SK-N-SH (cell line): Measurements from ENCODE around the gene DNMBP. TPM values are rescaled to one million over a fixed set of nuclear protein-coding genes. Genes with fewer than 3 reads are reported as not detected.

Source experiments
- CTCF ChIA-PET: fragments of 300-600, 350-600 bp; formaldehyde crosslinking; extraction: SDS; loops from one replicate; lab custom pipeline; 2021; lab: Yijun Ruan, JAX
- POLR2A ChIA-PET: fragments of 350-600 bp; sonication (Branson Sonifier 250); formaldehyde crosslinking; extraction: SDS; loops from one replicate; lab custom pipeline; 2020; ENCODE audit warnings: antibody characterized with exemption, inconsistent platforms; lab: Yijun Ruan, JAX
- DNase-seq: peaks from one replicate; pipeline ENCODE4 v3.0.0; 2012
- H2AFZ ChIP-seq: fragments of 200-600 bp; sonication (generic); 2 replicates; pipeline ENCODE4 v1.8.1; 2016; ENCODE audit warnings: antibody characterized with exemption, mild to moderate bottlenecking, low read depth
- H3F3A ChIP-seq: fragments of 200-600 bp; sonication (generic); replicated peaks from 2 replicates; pipeline ENCODE3; 2016; ENCODE audit warnings: antibody characterized with exemption, mild to moderate bottlenecking; ENCODE audit not compliant: insufficient read depth
- H3K27ac ChIP-seq, 2 experiments: fragments of 200-500 bp in 1 of 2; fragments of 200-600 bp in 1 of 2; sonication (Bioruptor generic) in 1 of 2; sonication (generic), shearing (Covaris generic) in 1 of 2; 2 replicates each; pipeline versions ENCODE4 v1.5.1 to v1.6.1; 2014 to 2016; ENCODE audit warnings: low read depth in 2 of 2, inconsistent platforms in 1 of 2, low read length in 1 of 2, mild to moderate bottlenecking in 1 of 2, mixed read lengths in 1 of 2
- H3K27me3 ChIP-seq: fragments of 200-600 bp; sonication (generic), shearing (Covaris generic); 2 replicates; pipeline ENCODE4 v1.6.1; 2016; ENCODE audit warnings: mixed run types; ENCODE audit not compliant: insufficient read depth
- H3K36me3 ChIP-seq, 2 experiments: fragments of 200-500 bp in 1 of 2; fragments of 200-600 bp in 1 of 2; sonication (Bioruptor generic) in 1 of 2; sonication (generic) in 1 of 2; replicated peaks in 1 of 2; 2 replicates each; pipeline versions ENCODE3 to v1.5.1; 2014 to 2016; ENCODE audit warnings: low read length in 1 of 2, mild to moderate bottlenecking in 1 of 2; ENCODE audit not compliant: insufficient read depth in 2 of 2, control insufficient read depth in 1 of 2
- H3K4me1 ChIP-seq, 2 experiments: fragments of 200-500 bp in 1 of 2; fragments of 200-600 bp in 1 of 2; sonication (Bioruptor generic) in 1 of 2; sonication (generic), shearing (Covaris generic) in 1 of 2; 2 replicates each; pipeline versions ENCODE4 v1.5.1 to v1.6.1; 2014 to 2016; ENCODE audit warnings: low read depth in 1 of 2, low read length in 1 of 2, mixed run types in 1 of 2; ENCODE audit not compliant: insufficient read depth in 2 of 2, control insufficient read depth in 1 of 2
- H3K4me2 ChIP-seq: fragments of 200-600 bp; sonication (generic), shearing (Covaris generic); 2 replicates; pipeline ENCODE4 v1.6.1; 2017; ENCODE audit warnings: mixed run types
- H3K4me3 ChIP-seq, 2 experiments: fragments of 200-500 bp in 1 of 2; fragments of 200-600 bp in 1 of 2; sonication (Bioruptor generic) in 1 of 2; sonication (generic), shearing (Covaris generic) in 1 of 2; 2 replicates each; pipeline versions ENCODE4 v1.5.1 to v1.8.1; 2014 to 2016; ENCODE audit warnings: low read depth in 2 of 2, inconsistent platforms in 1 of 2, low read length in 1 of 2, mild to moderate bottlenecking in 1 of 2, mixed read lengths in 1 of 2, moderate library complexity in 1 of 2
- H3K79me2 ChIP-seq: fragments of 200-600 bp; sonication (generic); 2 replicates; pipeline ENCODE4 v1.8.1; 2017; ENCODE audit warnings: mild to moderate bottlenecking; ENCODE audit not compliant: insufficient read depth
- H3K9ac ChIP-seq: fragments of 200-600 bp; sonication (generic); 2 replicates; pipeline ENCODE4 v1.6.1; 2017; ENCODE audit warnings: mixed run types
- H3K9me2 ChIP-seq: fragments of 200-600 bp; sonication (generic); 2 replicates; pipeline ENCODE4 v1.6.1; 2017; ENCODE audit warnings: mixed run types
- H3K9me3 ChIP-seq: fragments of 200-600 bp; sonication (generic); 2 replicates; pipeline ENCODE4 v1.6.1; 2017; ENCODE audit warnings: mixed run types, mild to moderate bottlenecking, moderate library complexity
- H4K20me1 ChIP-seq: fragments of 200-600 bp; sonication (generic); 2 replicates; pipeline ENCODE4 v1.6.1; 2017; ENCODE audit warnings: mild to moderate bottlenecking, mixed run types; ENCODE audit not compliant: insufficient read depth
- CHD2 ChIP-seq: fragments of 150-350 bp; IDR thresholded peaks from 2 replicates; pipeline ENCODE4 v1.6.1; 2018; ENCODE audit warnings: low read length; ENCODE audit not compliant: partially characterized antibody
- FOSL2 ChIP-seq: IDR thresholded peaks from 2 replicates; pipeline ENCODE4 v1.4.0; 2012; ENCODE audit warnings: low read depth, mild to moderate bottlenecking, moderate library complexity, borderline replicate concordance
- FOXJ3 ChIP-seq: sonication (generic); formaldehyde crosslinking; IDR thresholded peaks from 2 replicates; pipeline ENCODE4 v1.5.1; 2020; ENCODE audit warnings: mild to moderate bottlenecking, missing genetic modification reagents
- FOXM1 ChIP-seq: IDR thresholded peaks from 2 replicates; pipeline ENCODE4 v1.4.0; 2012; ENCODE audit warnings: low read depth, mild to moderate bottlenecking
- GABPA ChIP-seq: IDR thresholded peaks from 2 replicates; pipeline ENCODE4 v1.4.0; 2012; ENCODE audit warnings: low read depth, mild to moderate bottlenecking
- GATA2 ChIP-seq: sonication (generic); formaldehyde crosslinking; IDR thresholded peaks from 2 replicates; pipeline ENCODE4 v1.5.0; 2020; ENCODE audit warnings: mild to moderate bottlenecking, missing genetic modification reagents
- JUND ChIP-seq: IDR thresholded peaks from 2 replicates; pipeline ENCODE4 v1.4.0; 2012
- MAX ChIP-seq: IDR thresholded peaks from 2 replicates; pipeline ENCODE4 v1.4.0; 2012; ENCODE audit warnings: low read depth
- MEF2A ChIP-seq: IDR thresholded peaks from 2 replicates; pipeline ENCODE4 v1.4.0; 2012; ENCODE audit warnings: low read depth, borderline replicate concordance
- MXI1 ChIP-seq: IDR thresholded peaks from 2 replicates; pipeline ENCODE4 v1.6.1; 2012; ENCODE audit warnings: mild to moderate bottlenecking, low read depth, low read length, improper control_type of control experiment
- PBX3 ChIP-seq: IDR thresholded peaks from 2 replicates; pipeline ENCODE4; 2012
- POLR2AphosphoS5 ChIP-seq: IDR thresholded peaks from 2 replicates; pipeline ENCODE4 v1.6.1; 2012; ENCODE audit warnings: low read depth, low read length
- RAD21 ChIP-seq: IDR thresholded peaks from 2 replicates; pipeline ENCODE4 v1.6.1; 2012; ENCODE audit warnings: mild to moderate bottlenecking, low read length
- REST ChIP-seq: IDR thresholded peaks from 2 replicates; pipeline ENCODE4 v1.6.1; 2012; ENCODE audit warnings: mild to moderate bottlenecking, low read depth, low read length, moderate library complexity
- RXRA ChIP-seq: IDR thresholded peaks from 2 replicates; pipeline ENCODE4 v1.4.0; 2012; ENCODE audit warnings: low read depth, mild to moderate bottlenecking, borderline replicate concordance
- SMC3 ChIP-seq: IDR thresholded peaks from 2 replicates; pipeline ENCODE4 v1.6.1; 2012; ENCODE audit warnings: low read depth, low read length, improper control_type of control experiment
- TAF1 ChIP-seq: IDR thresholded peaks from 2 replicates; pipeline ENCODE4 v1.6.1; 2012; ENCODE audit warnings: low read depth, mild to moderate bottlenecking, low read length, moderate library complexity, borderline replicate concordance
- TEAD4 ChIP-seq: IDR thresholded peaks from 2 replicates; pipeline ENCODE4 v1.4.0; 2012; ENCODE audit warnings: mild to moderate bottlenecking, borderline replicate concordance; ENCODE audit not compliant: insufficient read depth
- USF1 ChIP-seq: IDR thresholded peaks from 2 replicates; pipeline ENCODE4 v1.4.0; 2012; ENCODE audit warnings: low read depth, borderline replicate concordance
- YY1 ChIP-seq: IDR thresholded peaks from 2 replicates; pipeline ENCODE4 v1.4.0; 2012; ENCODE audit warnings: low read depth, mild to moderate bottlenecking
- ZBTB33 ChIP-seq: IDR thresholded peaks from 2 replicates; pipeline ENCODE4 v1.4.0; 2012; ENCODE audit warnings: low read depth, borderline replicate concordance
- WGBS: methylation state at CpG from one replicate; pipeline ENCODE4 v1.1.6; 2017; ENCODE audit warnings: low lambda C conversion rate; 5-methylcytosine and 5-hydroxymethylcytosine counted together
- polyA plus RNA-seq, 3 experiments: library from polyadenylated mRNA; depleted of rRNA; stranded (reverse); fragments of >200 nt; gene quantifications; 2 replicates each; pipeline ENCODE4 v1.2.3, GENCODE V29; 2012

Gene DNMBP
- polyA plus RNA-seq, 1 of the 3 experiments (the other 2 are of a cell fraction), result 40.2 TPM

- TF ChIP-seq POLR2AphosphoS5, result peak; percentile 69; the same call in 1 of the 2 replicates
- TF ChIP-seq CHD2, result no peak
- TF ChIP-seq TAF1, result no peak
- no peak for TF ChIP-seq MXI1
- no peak for TF ChIP-seq RXRA
- no peak for TF ChIP-seq FOXM1
- no peak for TF ChIP-seq YY1
- TF ChIP-seq FOXJ3 (CRISPR knock-in tag), result no peak
- peak; percentile 71 for TF ChIP-seq JUND
- no peak for TF ChIP-seq MAX
- TF ChIP-seq PBX3, result peak; percentile 81
- no peak for TF ChIP-seq SMC3
Observed at GRCh38 chr10:99984211-99985034, 25.3 kb downstream of the DNMBP start (continued).

- peaks cover 58% of the 10 kb centered on the region for H3F3A ChIP-seq
- WGBS, result 33% methylated on average over 16 of the region's 16 CpGs
- peak overlapping the region; percentile 61 for H3K4me2 ChIP-seq
- H3K9ac ChIP-seq, result peak overlapping the region; percentile 54
- CTCF ChIA-PET, result interaction anchor here (0.7 to 3.7 kb wide), 3 partner anchors 12 to 63 kb away, joined by 3 to 20 read pairs (median 3); partner anchors contain the start of gene DNMBP
- H3K9me3 ChIP-seq, result no peaks in the 10 kb centered on the region
- H3K36me3 ChIP-seq, result peaks cover 0 to 38% of the 10 kb centered on the region in 2 experiments
- POLR2A ChIA-PET, result no interaction called here
- H3K4me1 ChIP-seq, result peaks cover 9 to 58% of the 10 kb centered on the region in 2 experiments; a peak in 3 of 4 replicates
- peak overlapping the region; percentile 79 to 94 for H3K27ac ChIP-seq
- no peak overlapping the region for H2AFZ ChIP-seq
- H4K20me1 ChIP-seq, result peaks cover 5% of the 10 kb centered on the region; the same call in 1 of the 2 replicates
- no peaks in the 10 kb centered on the region for H3K9me2 ChIP-seq
- H3K79me2 ChIP-seq, result peaks cover 100% of the 10 kb centered on the region
- DNase-seq, result peak; percentile 73
- H3K4me3 ChIP-seq, result peak overlapping the region in 1 of 2 experiments; percentile 20; a peak in 1 of 4 replicates
- no peaks in the 10 kb centered on the region for H3K27me3 ChIP-seq
- TF ChIP-seq MXI1, result no peak
- TF ChIP-seq GATA2 (CRISPR knock-in tag), result peak; percentile 68
- TF ChIP-seq SMC3, result no peak
- TF ChIP-seq ZBTB33, result no peak
- TF ChIP-seq RXRA, result peak; percentile 52; the same call in 1 of the 2 replicates
- peak; percentile 61 for TF ChIP-seq POLR2AphosphoS5
- TF ChIP-seq FOSL2, result peak; percentile 67; the same call in 1 of the 2 replicates
- TF ChIP-seq TAF1, result 0 out of 2 replicates have a peak, but pooled peaks have one; percentile 24
- TF ChIP-seq MEF2A, result no peak; the same call in 1 of the 2 replicates
- peak; percentile 87 for TF ChIP-seq TEAD4
- no peak for TF ChIP-seq RAD21
- no peak for TF ChIP-seq GABPA
- TF ChIP-seq USF1, result no peak
- peak; percentile 13; the same call in 1 of the 2 replicates for TF ChIP-seq REST
Observed at GRCh38 chr10:99983280-99983988, 26.3 kb downstream of the DNMBP start.
